HepG2 (cell line): ENCODE data around the gene SLC19A1. TPM values are rescaled to one million over a fixed set of nuclear protein-coding genes. Genes with fewer than 3 reads are reported as not detected.

ENCODE experiments used
- E2F5 ChIP-seq: sonication (generic); formaldehyde crosslinking; conservative IDR thresholded peaks from 2 replicates; pipeline ENCODE4 v1.4.0; 2020; ENCODE audit warnings: missing genetic modification reagents
- EED ChIP-seq: sonication (generic); formaldehyde crosslinking; IDR thresholded peaks from 2 replicates; pipeline ENCODE4 v1.5.0; 2020; ENCODE audit warnings: mild to moderate bottlenecking, missing genetic modification reagents
- ELF1 ChIP-seq: sonication (generic); formaldehyde crosslinking; IDR thresholded peaks from 2 replicates; pipeline ENCODE4 v1.4.0; 2020; ENCODE audit warnings: missing genetic modification reagents
- HDAC2 ChIP-seq: sonication (generic); formaldehyde crosslinking; IDR thresholded peaks from 2 replicates; pipeline ENCODE4 v1.4.0; 2020; ENCODE audit warnings: missing genetic modification reagents
- ISL2 ChIP-seq: sonication (generic); formaldehyde crosslinking; IDR thresholded peaks from 2 replicates; pipeline ENCODE4 v1.5.0; 2020; ENCODE audit warnings: missing genetic modification reagents
- KLF12 ChIP-seq: sonication (generic); formaldehyde crosslinking; IDR thresholded peaks from 2 replicates; pipeline ENCODE4 v1.4.0; 2020; ENCODE audit warnings: missing genetic modification reagents, borderline replicate concordance
- PHF21A ChIP-seq: sonication (generic); formaldehyde crosslinking; IDR thresholded peaks from 2 replicates; pipeline ENCODE4 v1.5.0; 2020; ENCODE audit warnings: mild to moderate bottlenecking, missing genetic modification reagents
- SMAD9 ChIP-seq: sonication (generic); formaldehyde crosslinking; IDR thresholded peaks from 2 replicates; pipeline ENCODE4 v1.5.1; 2020; ENCODE audit warnings: mild to moderate bottlenecking, missing genetic modification reagents
- STAG1 ChIP-seq: sonication (generic); formaldehyde crosslinking; IDR thresholded peaks from 2 replicates; pipeline ENCODE4 v1.4.0; 2020; ENCODE audit warnings: missing genetic modification reagents
- TFDP2 ChIP-seq: sonication (generic); formaldehyde crosslinking; IDR thresholded peaks from 2 replicates; pipeline ENCODE4 v1.4.0; 2020; ENCODE audit warnings: missing genetic modification reagents
- ZBTB20 ChIP-seq: sonication (generic); formaldehyde crosslinking; IDR thresholded peaks from 2 replicates; pipeline ENCODE4 v1.8.1; 2023; ENCODE audit warnings: missing genetic modification reagents, low read depth, mild to moderate bottlenecking, borderline replicate concordance
- ZBTB21 ChIP-seq: sonication (generic); formaldehyde crosslinking; IDR thresholded peaks from 2 replicates; pipeline ENCODE4 v1.4.0; 2020; ENCODE audit warnings: missing genetic modification reagents
- ZNF232 ChIP-seq: sonication (generic); formaldehyde crosslinking; IDR thresholded peaks from 2 replicates; pipeline ENCODE4 v1.4.0; 2020; ENCODE audit warnings: missing genetic modification reagents, borderline replicate concordance
- ZNF362 ChIP-seq: sonication (generic); formaldehyde crosslinking; IDR thresholded peaks from 2 replicates; pipeline ENCODE4 v1.4.0; 2020; ENCODE audit warnings: missing genetic modification reagents, mild to moderate bottlenecking, borderline replicate concordance
- ZNF484 ChIP-seq: sonication (generic); formaldehyde crosslinking; IDR thresholded peaks from 2 replicates; pipeline ENCODE4 v1.5.1; 2020; ENCODE audit warnings: mild to moderate bottlenecking, low read depth, missing genetic modification reagents, borderline replicate concordance
- ZNF552 ChIP-seq: sonication (generic); formaldehyde crosslinking; IDR thresholded peaks from 2 replicates; pipeline ENCODE4 v1.9.0; 2022; ENCODE audit warnings: missing genetic modification reagents, mild to moderate bottlenecking, borderline replicate concordance
- polyA plus RNA-seq, 8 experiments: library from polyadenylated mRNA; depleted of rRNA in 3 of 8; stranded (reverse) in 7 of 8; unstranded in 1 of 8; fragments of >200 nt; fragmentation: Illumina TruSeq in 4 of 8; extraction: Trizol in 4 of 8; gene quantifications; 2 replicates each; pipeline versions ENCODE4 v1.2.1 to v1.2.3, GENCODE V29; 2011 to 2016; ENCODE audit warnings: low read depth in 4 of 8, missing spikeins in 1 of 8, mixed read lengths in 1 of 8; ENCODE audit not compliant: insufficient read depth in 1 of 8
- total RNA-seq, 5 experiments: library from RNA; depleted of rRNA; stranded (reverse); fragments of >200 nt; fragmentation: Illumina TruSeq; extraction: Trizol; gene quantifications; 2 replicates each; pipeline ENCODE4 v1.2.3, GENCODE V29; 2016; ENCODE audit warnings: low read depth in 1 of 5
- TF ChIP-seq, protein P1 (sequence below): sonication (generic); formaldehyde crosslinking; IDR thresholded peaks from 2 replicates; pipeline ENCODE4 v1.5.1; 2020; ENCODE audit warnings: mild to moderate bottlenecking, missing genetic modification reagents, borderline replicate concordance
- TF ChIP-seq, protein P2 (sequence below): sonication (generic); formaldehyde crosslinking; IDR thresholded peaks from 2 replicates; pipeline ENCODE4 v1.5.0; 2020; ENCODE audit warnings: missing genetic modification reagents

Gene SLC19A1
- total and polyA plus RNA-seq, 2 of the 13 experiments (the other 11 are each of a cell fraction or from before 2014, with no cell fraction given) = 21.8 to 23.0 TPM

DNA sequence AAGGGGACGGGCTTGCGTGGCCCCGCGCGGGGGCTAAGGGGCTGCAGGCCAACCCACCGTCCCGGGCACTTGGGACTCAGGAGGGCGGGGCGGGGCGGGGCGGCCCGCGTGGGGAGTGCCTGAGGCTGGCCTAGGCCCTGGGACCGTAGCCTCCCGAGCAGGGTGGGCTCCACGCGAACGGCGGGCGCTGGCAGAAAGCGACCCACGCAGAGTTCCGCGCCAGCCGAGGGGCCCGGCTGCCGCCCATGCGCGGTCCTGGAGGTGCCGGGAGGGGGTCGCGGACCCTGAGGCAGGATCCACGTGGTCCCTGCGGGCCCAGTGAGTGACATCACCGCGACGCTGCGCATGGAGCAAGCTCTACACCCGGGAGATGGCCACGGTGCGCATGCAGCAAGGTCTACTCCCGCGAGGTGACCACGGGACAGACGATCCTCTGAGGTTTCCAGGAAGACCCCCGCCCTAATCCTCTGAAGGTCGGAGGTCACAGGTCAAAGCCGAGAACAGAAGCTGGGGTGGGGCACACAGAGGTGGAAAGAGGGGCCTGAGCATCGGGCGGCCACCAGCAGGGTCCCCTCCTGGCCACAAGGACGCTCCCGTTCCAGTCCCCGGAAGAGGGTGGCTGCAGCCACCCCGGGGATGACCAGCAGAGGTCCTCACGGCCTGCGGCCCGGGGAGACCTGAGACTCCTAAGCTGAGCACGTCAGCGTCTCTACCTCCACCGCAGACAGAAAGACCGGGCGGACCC is 13.5 kb upstream of the SLC19A1 start (continued):
- TF ChIP-seq, protein P1, sequence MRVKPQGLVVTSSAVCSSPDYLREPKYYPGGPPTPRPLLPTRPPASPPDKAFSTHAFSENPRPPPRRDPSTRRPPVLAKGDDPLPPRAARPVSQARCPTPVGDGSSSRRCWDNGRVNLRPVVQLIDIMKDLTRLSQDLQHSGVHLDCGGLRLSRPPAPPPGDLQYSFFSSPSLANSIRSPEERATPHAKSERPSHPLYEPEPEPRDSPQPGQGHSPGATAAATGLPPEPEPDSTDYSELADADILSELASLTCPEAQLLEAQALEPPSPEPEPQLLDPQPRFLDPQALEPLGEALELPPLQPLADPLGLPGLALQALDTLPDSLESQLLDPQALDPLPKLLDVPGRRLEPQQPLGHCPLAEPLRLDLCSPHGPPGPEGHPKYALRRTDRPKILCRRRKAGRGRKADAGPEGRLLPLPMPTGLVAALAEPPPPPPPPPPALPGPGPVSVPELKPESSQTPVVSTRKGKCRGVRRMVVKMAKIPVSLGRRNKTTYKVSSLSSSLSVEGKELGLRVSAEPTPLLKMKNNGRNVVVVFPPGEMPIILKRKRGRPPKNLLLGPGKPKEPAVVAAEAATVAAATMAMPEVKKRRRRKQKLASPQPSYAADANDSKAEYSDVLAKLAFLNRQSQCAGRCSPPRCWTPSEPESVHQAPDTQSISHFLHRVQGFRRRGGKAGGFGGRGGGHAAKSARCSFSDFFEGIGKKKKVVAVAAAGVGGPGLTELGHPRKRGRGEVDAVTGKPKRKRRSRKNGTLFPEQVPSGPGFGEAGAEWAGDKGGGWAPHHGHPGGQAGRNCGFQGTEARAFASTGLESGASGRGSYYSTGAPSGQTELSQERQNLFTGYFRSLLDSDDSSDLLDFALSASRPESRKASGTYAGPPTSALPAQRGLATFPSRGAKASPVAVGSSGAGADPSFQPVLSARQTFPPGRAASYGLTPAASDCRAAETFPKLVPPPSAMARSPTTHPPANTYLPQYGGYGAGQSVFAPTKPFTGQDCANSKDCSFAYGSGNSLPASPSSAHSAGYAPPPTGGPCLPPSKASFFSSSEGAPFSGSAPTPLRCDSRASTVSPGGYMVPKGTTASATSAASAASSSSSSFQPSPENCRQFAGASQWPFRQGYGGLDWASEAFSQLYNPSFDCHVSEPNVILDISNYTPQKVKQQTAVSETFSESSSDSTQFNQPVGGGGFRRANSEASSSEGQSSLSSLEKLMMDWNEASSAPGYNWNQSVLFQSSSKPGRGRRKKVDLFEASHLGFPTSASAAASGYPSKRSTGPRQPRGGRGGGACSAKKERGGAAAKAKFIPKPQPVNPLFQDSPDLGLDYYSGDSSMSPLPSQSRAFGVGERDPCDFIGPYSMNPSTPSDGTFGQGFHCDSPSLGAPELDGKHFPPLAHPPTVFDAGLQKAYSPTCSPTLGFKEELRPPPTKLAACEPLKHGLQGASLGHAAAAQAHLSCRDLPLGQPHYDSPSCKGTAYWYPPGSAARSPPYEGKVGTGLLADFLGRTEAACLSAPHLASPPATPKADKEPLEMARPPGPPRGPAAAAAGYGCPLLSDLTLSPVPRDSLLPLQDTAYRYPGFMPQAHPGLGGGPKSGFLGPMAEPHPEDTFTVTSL = peak; percentile 25
- TF ChIP-seq E2F5 (no peak), ZNF552 (peak; percentile 77; the same call in 1 of the 2 replicates), ELF1 (CRISPR knock-in tag) (peak; percentile 90), ZBTB21 (CRISPR knock-in tag) (0 out of 2 replicates have a peak, but pooled peaks have one; percentile 44), HDAC2 (CRISPR knock-in tag) (peak; percentile 69), SMAD9 (CRISPR knock-in tag) (peak; percentile 50; the same call in 1 of the 2 replicates), ZNF232 (peak; percentile 63; the same call in 1 of the 2 replicates), PHF21A (peak; percentile 52; the same call in 1 of the 2 replicates), EED (CRISPR knock-in tag) (no peak), KLF12 (CRISPR knock-in tag) (peak; percentile 70; the same call in 1 of the 2 replicates), ZNF484 (CRISPR knock-in tag) (no peak), ZBTB20 (CRISPR knock-in tag) (peak; percentile 59; the same call in 1 of the 2 replicates), TFDP2 (CRISPR knock-in tag) (peak; percentile 72), STAG1 (CRISPR knock-in tag) (peak; percentile 89), ISL2 (CRISPR knock-in tag) (peak; percentile 47), ZNF362 (CRISPR knock-in tag) (no peak)
- TF ChIP-seq, protein P2, sequence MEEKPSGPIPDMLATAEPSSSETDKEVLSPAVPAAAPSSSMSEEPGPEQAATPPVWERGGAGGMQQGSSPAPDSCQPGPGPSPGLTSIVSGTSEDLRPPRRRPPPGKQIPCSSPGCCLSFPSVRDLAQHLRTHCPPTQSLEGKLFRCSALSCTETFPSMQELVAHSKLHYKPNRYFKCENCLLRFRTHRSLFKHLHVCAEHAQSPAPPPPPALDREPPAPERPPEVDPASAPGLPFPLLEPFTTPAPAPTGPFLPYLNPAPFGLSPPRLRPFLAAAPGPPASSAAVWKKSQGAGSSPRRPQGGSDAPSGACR (CRISPR knock-in tag) = peak; percentile 91
